ENCODE results near the gene PTPRN2.

The PTPRN2 gene

DNA sequence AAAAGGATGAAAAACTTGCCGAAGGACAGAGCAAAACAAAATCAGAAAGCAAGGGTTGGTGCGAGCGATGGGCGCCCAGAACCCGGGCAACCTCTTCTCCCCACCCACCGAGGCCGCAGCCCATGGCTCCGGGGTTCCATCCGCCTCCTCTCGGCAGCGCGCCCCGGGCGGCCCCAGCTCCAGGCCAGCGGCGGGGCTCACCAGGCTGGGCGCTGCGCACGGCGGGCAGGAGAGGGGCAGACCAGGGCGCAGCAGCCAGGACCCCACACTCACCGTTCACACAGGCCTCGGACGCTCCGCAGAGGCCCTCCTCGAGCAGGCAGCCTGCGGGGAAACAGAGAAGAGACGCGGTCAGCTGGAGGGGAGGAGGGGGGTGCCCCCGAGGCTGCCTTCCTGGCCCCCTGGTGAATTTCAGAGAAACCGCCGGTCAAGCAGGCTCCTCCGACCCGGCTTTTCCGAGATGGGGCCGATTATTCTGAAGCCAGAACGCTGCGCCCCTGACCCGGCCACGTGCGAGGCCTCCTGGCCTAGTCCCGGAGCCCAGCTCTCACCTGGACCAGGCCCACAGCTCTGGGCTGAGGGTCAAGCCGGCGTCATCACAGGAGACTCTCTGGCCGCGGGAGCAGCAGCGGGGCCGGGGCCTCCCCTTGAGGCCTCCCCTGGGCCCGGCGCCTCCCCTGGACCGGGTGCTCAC is 98.0 kb downstream of the PTPRN2 start:
- DNase-seq (ENCODE audit: low spot score): no peak

DNA sequence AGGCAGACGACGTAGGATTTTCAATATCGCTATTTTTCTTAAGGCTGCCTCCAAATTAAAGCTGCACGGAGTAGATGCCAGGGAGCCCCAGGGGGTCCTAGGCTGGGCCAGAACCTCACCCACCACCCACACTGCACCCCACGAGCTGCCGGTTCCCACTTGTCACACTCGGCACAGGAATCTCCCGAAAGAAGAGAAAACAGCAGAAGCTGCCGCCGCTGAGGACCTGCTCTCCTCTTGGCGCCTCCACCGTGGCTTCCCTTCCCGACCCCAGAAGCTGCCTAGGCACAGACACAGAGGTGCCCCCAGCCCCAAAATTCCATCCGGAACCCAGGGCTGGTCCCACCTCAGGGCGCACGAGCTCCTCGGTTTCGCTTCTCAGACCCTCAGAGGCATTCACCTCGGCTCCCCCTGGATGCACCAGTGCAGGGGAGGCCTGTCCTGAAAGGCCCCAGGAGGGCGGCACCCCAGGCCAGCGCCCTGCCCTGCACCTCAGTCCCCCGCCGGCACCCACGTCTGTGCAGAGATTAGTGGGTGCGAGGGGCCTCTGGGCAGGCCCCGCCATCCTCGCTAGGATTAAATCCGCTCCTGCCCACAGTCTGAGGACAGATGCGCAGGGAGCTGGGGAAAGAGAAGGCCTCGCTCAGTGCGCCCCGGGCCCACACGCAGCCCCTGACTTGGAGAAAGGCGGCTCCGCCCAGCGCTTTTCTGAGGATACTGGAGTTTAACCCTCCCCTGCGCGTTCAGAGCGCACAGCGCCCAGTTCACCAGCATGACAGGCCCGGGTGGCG is 99.2 kb downstream of the PTPRN2 start:
- DNase-seq (ENCODE audit: low spot score): no peak

DNA sequence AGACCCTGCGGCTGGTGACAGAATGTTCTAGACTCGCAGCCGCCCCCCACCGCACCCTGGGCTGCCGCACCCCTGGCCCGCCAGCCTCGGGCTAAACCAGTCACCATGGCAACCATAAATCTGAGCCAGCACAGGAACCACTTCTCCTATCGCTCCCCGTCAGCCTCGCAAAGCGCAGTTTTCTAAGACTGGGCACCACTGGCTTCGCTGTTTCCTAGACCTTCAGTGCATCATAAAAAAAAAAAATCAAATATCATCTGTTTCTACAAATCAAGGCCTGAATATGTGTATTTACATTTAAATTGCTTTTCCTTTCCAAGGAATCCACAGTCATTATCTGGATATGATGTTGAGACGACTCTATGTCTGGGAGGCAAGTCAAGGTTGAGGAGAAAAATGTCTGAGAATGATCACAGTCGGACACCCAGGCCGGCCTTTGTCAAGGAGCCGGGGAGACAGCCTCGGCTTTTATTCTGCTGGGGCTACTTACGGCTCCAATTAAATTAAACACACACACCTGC is 99.9 kb downstream of the PTPRN2 start:
- DNase-seq (ENCODE audit: low spot score): no peak

DNA sequence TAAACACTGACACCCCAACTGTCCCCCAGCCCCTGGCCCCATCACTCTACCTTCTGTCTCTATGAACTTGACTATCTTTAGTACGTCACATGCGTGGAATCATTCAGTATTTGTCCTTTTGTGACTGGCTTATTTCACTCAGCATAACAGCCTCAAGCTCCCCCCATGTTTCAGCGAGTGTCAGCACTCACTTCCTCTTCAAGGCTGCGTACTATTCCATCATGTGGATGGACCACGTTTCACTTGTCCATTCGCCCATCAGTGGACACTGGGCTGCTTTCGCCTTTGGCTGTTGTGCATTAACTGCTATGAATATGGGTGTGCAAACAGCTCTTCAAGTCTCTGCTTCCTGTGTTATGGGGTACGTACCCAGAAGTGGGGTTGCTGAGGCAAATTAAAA is 100.7 kb downstream of the PTPRN2 start:
- DNase-seq (ENCODE audit: low spot score): no peak

DNA sequence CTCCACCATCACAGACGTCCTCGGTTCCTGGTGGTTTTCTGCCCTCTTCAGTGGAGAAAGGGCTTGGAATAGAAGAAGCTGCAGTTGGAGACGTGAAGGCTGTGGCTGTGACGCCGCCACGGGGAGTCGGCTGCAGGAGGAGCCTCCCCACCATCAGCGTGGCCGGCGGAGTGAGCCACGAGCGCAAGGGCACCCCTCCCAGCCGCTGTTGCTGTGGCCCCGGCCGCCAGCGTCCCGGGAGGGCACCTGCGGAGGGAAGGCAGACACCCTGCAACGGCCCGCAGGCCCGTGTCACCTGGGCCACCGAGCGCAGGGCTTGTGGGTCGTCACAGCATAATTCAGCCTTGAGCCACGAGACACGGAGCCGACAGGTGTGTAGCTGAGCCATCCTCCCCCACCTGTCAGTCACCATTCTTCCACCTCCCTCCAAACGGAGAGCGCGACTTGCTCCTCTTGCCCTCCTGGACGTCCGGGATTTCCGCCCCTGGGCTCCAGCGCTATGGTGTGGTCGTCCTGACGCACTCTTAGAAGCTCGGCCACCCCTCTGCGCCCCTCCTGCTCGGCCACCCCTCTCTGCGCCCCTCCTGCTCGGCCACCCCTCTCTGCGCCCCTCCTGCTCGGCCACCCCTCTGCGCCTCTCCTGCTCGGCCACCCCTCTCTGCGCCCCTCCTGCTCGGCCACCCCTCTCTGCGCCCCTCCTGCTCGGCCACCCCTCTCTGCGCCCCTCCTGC is 102.7 kb downstream of the PTPRN2 start:
- no peak for DNase-seq (ENCODE audit: low spot score)

- DNase-seq (ENCODE audit: low spot score): no peak
Measured at GRCh38 chr7:158482480-158482879, 105.1 kb downstream of the PTPRN2 start.

GRCh38 chr7:158479664-158480025 is 108.0 kb downstream of the PTPRN2 start:
- DNase-seq (ENCODE audit: low spot score): no peak

- DNase-seq (ENCODE audit: low spot score): no peak
Measured at GRCh38 chr7:158479021-158479663, 108.5 kb downstream of the PTPRN2 start.

GRCh38 chr7:158477866-158478265 is 109.8 kb downstream of the PTPRN2 start:
- no peak for DNase-seq (ENCODE audit: low spot score)

DNA sequence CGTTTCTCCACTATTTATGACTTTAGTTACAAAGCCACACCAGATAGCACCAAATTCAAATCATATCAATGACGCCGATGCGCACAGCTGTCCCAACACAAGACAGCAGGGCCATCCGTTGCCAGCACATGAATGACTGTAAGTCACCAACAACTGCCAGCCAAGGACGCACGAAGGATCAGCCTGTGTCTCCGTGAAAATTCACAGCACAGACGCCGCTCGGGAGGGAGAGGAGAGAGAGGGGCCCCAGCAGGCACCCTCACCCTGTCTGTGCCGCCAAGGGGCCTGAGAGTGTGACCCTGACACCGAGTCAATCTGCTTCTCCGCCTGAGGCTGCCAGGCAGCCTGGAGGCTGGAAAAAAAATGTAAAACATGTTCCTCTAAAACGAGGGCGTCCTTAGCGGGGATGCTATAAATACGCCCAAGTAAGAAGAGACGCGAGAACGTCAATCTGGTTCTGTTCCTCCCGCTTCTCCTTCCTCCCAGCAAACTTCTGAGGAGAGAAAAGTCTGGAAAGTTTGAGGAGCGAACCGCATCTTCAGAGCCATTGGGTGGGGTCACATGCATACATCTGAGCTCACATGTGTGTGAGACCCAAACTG is 111.2 kb downstream of the PTPRN2 start:
- no peak for DNase-seq (ENCODE audit: low spot score)

DNA sequence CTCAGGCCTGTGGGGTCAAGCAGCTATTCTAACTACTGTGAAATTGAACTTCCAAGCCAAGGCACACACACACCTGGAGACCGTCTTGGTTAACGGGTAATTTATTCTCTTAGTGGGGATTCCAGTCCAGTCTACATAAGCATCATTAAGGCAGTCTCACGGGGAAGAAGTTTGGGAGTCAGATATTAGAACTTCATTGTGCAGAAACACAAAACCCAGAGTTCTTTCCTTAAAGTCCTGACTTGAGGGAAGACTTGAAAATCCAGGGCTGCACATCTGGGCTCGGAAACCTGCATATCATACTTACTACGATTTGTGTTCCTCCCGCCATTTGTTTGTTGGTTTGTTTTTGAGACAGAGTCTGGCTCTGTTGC is 112.0 kb downstream of the PTPRN2 start:
- DNase-seq (ENCODE audit: low spot score): no peak

DNA sequence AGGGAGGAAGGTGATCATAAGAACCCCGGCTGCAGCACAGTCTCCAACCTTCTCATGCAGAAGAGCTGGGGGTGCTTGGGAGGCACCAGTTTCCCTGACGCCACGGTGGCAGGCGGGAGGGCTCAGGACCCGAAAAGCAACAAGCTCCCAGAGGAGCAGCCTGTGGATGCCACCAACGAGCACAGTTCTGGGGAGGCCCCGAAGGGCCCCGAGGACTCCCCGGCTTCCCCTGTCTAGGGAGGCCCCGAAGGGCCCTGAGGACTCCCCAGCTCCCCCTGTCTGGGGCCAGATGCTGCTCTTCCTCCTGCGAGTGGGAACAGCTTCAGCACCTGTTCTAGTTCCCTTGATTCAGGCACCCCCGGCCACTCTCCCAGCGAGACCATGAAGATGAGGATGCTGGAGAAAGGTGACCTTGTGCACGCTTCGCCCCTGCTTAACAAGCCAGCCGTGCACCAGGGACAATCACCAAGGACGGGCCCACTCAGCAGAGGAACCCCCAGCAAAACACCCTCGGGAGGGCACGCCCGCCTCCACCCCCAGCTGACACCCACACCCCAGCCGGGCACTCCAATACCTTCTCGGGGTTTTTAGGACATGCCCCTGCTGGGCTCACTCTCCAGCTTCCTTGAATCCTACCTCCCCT is 112.5 kb downstream of the PTPRN2 start:
- DNase-seq (ENCODE audit: low spot score): no peak

DNA sequence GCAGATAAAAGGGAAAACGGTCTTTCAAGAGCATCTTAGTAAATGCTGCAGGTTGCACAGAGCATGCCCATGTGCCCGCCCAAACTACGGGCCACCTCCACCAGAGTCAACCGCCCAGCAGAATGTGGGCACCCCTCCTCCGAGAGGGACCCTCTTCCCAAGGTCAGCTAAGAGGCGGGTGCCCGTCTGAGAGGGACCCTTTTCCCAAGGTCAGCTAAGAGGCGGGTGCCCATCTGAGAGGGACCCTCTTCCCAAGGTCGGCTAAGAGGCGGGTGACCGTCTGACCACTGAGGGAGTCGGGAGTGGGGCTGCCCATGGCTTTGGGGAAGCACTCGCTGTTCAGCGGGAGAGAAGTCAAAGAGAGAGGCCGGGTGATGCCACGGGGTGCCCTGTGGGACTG is 113.1 kb downstream of the PTPRN2 start:
- no peak for DNase-seq (ENCODE audit: low spot score)

- no peak for DNase-seq (ENCODE audit: low spot score)
Measured at GRCh38 chr7:158473946-158474345, 113.7 kb downstream of the PTPRN2 start.

GRCh38 chr7:158473221-158473620 is 114.4 kb downstream of the PTPRN2 start:
- no peak for DNase-seq (ENCODE audit: low spot score)

DNA sequence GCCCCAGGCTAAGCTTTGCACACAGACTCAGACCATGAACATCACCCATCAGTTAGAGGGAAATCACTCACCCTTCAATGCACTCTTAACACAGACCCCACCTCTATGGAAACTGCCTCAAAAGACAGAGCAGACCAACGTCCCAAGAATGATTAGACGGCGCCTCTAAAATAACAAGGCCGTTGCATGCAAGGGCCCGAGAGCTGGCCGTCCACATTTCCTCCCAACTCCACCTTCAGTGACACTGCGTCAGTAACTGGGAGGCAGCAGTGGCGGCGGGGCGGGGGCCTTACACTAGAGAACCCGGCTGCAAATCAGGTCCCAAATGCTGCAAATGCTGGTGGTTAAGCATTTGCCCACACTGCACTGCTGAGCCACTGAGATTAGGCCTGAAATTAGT is 115.0 kb downstream of the PTPRN2 start:
- no peak for DNase-seq (ENCODE audit: low spot score)

GRCh38 chr7:158471716-158472115 is 115.9 kb downstream of the PTPRN2 start:
- no peak for DNase-seq (ENCODE audit: low spot score)

DNA sequence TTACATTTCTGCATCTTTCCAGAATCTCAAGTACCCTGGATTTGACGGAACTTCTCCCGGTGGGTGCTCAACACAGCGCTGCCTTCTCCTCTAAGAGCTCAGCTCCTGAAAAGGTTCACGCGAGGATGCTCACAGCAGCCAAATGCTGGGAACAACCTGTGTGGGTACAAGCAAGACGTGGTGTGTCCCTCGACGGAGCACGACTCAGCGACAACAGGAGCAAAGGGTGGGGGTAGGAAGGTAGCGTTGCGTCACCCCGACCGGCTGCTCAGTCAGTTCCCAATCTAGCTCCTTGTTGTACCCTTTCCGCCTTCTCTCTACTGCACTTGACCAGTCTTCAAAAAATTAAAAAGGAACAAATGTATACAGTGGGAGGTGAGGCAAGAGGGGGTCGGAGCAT is 117.3 kb downstream of the PTPRN2 start:
- DNase-seq (ENCODE audit: low spot score): no peak

GRCh38 chr7:158469396-158470051 is 118.1 kb downstream of the PTPRN2 start:
- no peak for DNase-seq (ENCODE audit: low spot score)

- no peak for DNase-seq (ENCODE audit: low spot score)
Measured at GRCh38 chr7:158468700-158469296, 118.8 kb downstream of the PTPRN2 start.

GRCh38 chr7:158468181-158468580 is 119.4 kb downstream of the PTPRN2 start:
- no peak for DNase-seq (ENCODE audit: low spot score)

All from SW480 (cell line).